ENCODE data around the gene AK8.

AK8 gene

DNA sequence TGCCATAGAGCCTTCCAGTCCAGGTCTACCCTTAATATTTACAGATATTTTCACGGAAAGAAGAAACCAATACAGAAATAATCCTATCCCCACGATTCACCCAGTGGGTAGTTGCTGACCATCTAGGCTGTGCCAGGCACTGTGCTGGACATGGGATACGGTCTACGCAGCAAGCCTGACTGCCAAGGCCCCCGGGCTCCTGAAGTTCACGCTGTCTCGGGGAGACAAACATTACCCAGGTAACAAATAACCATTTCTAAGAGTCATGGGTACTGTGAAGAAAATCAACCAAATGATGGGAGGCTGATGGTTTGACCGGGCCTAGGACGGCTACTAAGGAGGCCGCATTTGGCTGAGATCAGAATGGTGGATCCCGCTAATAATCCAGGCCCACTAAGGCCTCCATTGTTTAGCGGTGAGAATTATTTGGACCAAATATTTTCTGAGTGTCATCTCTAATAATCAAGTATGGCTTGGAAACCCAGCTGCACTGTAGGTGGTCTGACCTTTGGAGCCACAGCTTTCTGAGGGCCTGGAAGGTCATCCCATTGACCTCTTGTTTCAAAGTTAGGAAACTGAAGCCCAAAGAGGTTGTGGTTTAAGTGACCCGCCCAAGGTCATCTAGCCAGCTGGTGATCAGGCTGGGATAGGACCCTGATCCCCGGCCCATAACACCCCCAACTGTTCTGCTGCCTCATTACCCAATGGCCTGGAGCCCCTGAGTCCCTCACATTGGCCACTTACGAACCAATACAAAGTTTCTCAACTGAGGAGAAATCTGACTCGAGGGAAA, 82.4 kb downstream of the AK8 start:
- no peaks in the 10 kb centered on the region for H3F3A ChIP-seq (ENCODE audit: low read depth)
- no peaks in the 10 kb centered on the region for H3K36me3 ChIP-seq (ENCODE audit: insufficient read depth, low read length)
- no peaks in the 10 kb centered on the region for H3K4me1 ChIP-seq (ENCODE audit: insufficient read depth, low read length, poor library complexity, severe bottlenecking)
- no peaks in the 10 kb centered on the region for H4K20me1 ChIP-seq (ENCODE audit: insufficient read depth, low read length, poor library complexity, severe bottlenecking)
- TF ChIP-seq EZH2phosphoT487 (IDR thresholded peaks at IDR 0.05; ENCODE audit: borderline replicate concordance), result no peak
- TF ChIP-seq, protein P1, sequence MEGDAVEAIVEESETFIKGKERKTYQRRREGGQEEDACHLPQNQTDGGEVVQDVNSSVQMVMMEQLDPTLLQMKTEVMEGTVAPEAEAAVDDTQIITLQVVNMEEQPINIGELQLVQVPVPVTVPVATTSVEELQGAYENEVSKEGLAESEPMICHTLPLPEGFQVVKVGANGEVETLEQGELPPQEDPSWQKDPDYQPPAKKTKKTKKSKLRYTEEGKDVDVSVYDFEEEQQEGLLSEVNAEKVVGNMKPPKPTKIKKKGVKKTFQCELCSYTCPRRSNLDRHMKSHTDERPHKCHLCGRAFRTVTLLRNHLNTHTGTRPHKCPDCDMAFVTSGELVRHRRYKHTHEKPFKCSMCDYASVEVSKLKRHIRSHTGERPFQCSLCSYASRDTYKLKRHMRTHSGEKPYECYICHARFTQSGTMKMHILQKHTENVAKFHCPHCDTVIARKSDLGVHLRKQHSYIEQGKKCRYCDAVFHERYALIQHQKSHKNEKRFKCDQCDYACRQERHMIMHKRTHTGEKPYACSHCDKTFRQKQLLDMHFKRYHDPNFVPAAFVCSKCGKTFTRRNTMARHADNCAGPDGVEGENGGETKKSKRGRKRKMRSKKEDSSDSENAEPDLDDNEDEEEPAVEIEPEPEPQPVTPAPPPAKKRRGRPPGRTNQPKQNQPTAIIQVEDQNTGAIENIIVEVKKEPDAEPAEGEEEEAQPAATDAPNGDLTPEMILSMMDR (conservative IDR thresholded peaks at IDR 0.05; ENCODE audit: low read length), result no peak
- H3K4me2 ChIP-seq (ENCODE audit: low read depth, low read length, poor library complexity, severe bottlenecking), result no peak overlapping the region
- no peak overlapping the region for H3K9ac ChIP-seq (ENCODE audit: low read depth, low read length, poor library complexity, severe bottlenecking)
- H3K4me3 ChIP-seq (ENCODE audit: low read length, poor library complexity, severe bottlenecking), result no peak overlapping the region
- no peaks in the 10 kb centered on the region for H3K9me3 ChIP-seq (ENCODE audit: insufficient read depth, low read depth, low read length)
- H3K9me2 ChIP-seq (replicated peaks; ENCODE audit: low read depth, low read length), result no peaks in the 10 kb centered on the region
- H2AFZ ChIP-seq (ENCODE audit: low read length), result no peak overlapping the region
- H3K79me2 ChIP-seq (ENCODE audit: insufficient read depth, low read length), result no peaks in the 10 kb centered on the region
- no peaks in the 10 kb centered on the region for H3K27me3 ChIP-seq (ENCODE audit: insufficient read depth, low read length, poor library complexity, severe bottlenecking)

DNA sequence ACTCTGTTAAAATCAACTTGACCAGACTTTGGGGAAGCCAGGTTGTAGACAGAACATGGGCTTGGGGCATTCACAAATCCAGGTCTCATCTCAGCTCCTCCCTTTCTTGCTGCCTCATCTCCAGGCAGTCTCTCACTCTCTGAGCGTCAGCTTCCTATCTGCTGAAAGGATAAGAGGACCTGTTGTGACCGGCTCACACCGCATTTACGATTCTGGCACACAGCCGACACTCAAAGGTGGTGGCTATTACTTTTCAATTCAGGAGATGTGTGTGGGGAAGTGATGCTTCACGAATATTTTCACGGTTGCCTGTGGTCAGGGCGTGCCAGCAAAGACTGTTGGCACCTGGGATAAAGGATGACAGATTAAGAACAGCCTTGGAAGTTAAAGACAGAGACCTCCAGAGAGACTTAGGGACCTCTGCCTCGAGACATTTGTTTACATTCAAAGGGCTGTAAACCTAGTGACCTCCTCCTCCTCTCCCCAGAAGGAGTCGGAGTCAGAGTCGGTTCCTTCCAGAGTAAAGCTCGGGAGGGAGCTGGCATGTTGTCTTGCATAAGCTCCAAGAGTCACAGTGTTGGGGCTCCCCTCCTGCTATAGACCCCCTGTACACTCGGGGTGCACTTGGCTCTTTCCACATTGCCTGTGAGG, 83.2 kb downstream of the AK8 start:
- Histone ChIP-seq H3K79me2 (ENCODE audit: insufficient read depth, low read length) (no peaks in the 10 kb centered on the region), H3K9me2 (replicated peaks; ENCODE audit: low read depth, low read length) (no peaks in the 10 kb centered on the region), H3K36me3 (ENCODE audit: insufficient read depth, low read length) (no peaks in the 10 kb centered on the region), H3K9me3 (ENCODE audit: insufficient read depth, low read depth, low read length) (no peaks in the 10 kb centered on the region), H3F3A (ENCODE audit: low read depth) (no peaks in the 10 kb centered on the region), H3K27me3 (ENCODE audit: insufficient read depth, low read length, poor library complexity, severe bottlenecking) (no peaks in the 10 kb centered on the region), H4K20me1 (ENCODE audit: insufficient read depth, low read length, poor library complexity, severe bottlenecking) (no peaks in the 10 kb centered on the region), H3K9ac (ENCODE audit: low read depth, low read length, poor library complexity, severe bottlenecking) (no peak overlapping the region), H3K4me2 (ENCODE audit: low read depth, low read length, poor library complexity, severe bottlenecking) (no peak overlapping the region), H3K4me3 (ENCODE audit: low read length, poor library complexity, severe bottlenecking) (no peak overlapping the region), H3K4me1 (ENCODE audit: insufficient read depth, low read length, poor library complexity, severe bottlenecking) (no peaks in the 10 kb centered on the region), H2AFZ (ENCODE audit: low read length) (no peak overlapping the region)
- TF ChIP-seq, protein P1 (conservative IDR thresholded peaks at IDR 0.05; ENCODE audit: low read length), result no peak
- TF ChIP-seq EZH2phosphoT487 (IDR thresholded peaks at IDR 0.05; ENCODE audit: borderline replicate concordance), result no peak

DNA sequence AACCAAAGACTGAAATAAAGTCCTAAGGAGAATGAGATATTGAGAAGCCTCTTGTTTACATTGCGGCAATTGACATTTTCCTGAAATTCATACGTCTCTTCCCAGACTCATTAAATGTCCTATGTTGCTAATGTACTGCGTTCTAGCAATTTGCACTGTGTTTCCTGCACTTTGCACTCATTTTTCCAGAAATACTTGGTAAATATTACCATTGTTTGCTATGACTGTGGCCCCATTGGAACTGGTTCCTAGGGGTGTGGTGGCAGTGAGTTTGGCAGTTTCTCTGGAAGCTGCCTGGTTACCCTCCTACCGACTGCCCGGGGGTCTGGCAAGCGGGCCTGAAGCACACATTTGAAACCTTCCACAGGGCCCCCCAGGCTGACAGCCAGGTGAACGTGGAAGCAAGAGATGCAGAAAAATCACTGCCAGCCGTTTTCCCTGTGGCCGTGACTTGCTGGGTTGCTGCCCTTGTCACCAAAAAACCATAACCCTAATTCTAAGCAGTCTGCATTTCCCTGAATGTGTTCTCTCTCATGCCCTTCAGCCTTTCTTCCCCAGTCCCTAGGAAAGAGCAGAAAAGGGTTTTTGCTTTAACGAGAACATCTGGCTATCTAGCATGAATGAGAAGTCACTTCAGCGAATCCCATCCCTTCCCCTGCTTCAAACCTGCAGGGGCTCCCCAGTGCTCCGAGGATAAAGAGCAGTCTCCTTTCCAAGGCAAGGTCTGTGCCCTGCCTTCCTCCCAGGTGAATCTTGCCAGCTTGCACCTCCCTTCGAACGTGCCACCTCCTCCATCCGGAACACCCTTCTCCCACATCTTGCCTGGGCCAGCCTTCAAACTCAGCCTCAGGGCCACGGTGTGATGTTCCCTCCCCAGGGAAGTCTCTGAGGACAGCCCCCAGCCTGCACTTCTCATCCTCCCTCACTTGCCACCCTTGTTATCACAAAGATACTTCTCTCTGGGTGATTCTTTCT, 84.2 kb downstream of the AK8 start:
- Histone ChIP-seq H3F3A (ENCODE audit: low read depth) (no peaks in the 10 kb centered on the region), H3K36me3 (ENCODE audit: insufficient read depth, low read length) (no peaks in the 10 kb centered on the region), H3K4me2 (ENCODE audit: low read depth, low read length, poor library complexity, severe bottlenecking) (no peak overlapping the region), H3K4me3 (ENCODE audit: low read length, poor library complexity, severe bottlenecking) (no peak overlapping the region), H2AFZ (ENCODE audit: low read length) (no peak overlapping the region), H3K9ac (ENCODE audit: low read depth, low read length, poor library complexity, severe bottlenecking) (no peak overlapping the region), H3K27me3 (ENCODE audit: insufficient read depth, low read length, poor library complexity, severe bottlenecking) (no peaks in the 10 kb centered on the region), H3K9me3 (ENCODE audit: insufficient read depth, low read depth, low read length) (no peaks in the 10 kb centered on the region), H3K9me2 (replicated peaks; ENCODE audit: low read depth, low read length) (no peaks in the 10 kb centered on the region), H3K79me2 (ENCODE audit: insufficient read depth, low read length) (no peaks in the 10 kb centered on the region), H3K4me1 (ENCODE audit: insufficient read depth, low read length, poor library complexity, severe bottlenecking) (no peaks in the 10 kb centered on the region), H4K20me1 (ENCODE audit: insufficient read depth, low read length, poor library complexity, severe bottlenecking) (no peaks in the 10 kb centered on the region)
- TF ChIP-seq, protein P1 (conservative IDR thresholded peaks at IDR 0.05; ENCODE audit: low read length), result no peak
- no peak for TF ChIP-seq EZH2phosphoT487 (IDR thresholded peaks at IDR 0.05; ENCODE audit: borderline replicate concordance)

Data from Loucy (cell line).